GM12878 (cell line): ENCODE results near the gene SRI. TPM values are rescaled to one million over a fixed set of nuclear protein-coding genes. Genes with fewer than 3 reads are reported as not detected.

ENCODE experiments used
- ATAC-seq: fragments of 200-7000 bp; cut with Tn5 transposase; 3 replicates; pipeline ENCODE4 v1.9.1; 2020; ENCODE audit warnings: mild to moderate bottlenecking, moderate library complexity
- BruUV-seq: library from RNA; stranded (reverse); fragments of 400-500 nt; replicated peaks from 2 replicates; lab custom pipeline; 2021; lab: Mats Ljungman, UMichigan
- CTCF ChIA-PET: fragments of 300-600 bp; sonication (Branson Sonifier 250); formaldehyde crosslinking; extraction: SDS; loops from one replicate; lab custom pipeline; 2021; ENCODE audit warnings: inconsistent platforms; lab: Yijun Ruan, JAX
- POLR2A ChIA-PET: fragments of 350-600 bp; formaldehyde crosslinking; extraction: SDS; loops from one replicate; lab custom pipeline; 2021; ENCODE audit warnings: inconsistent platforms; lab: Charles Lee
- RAD21 ChIA-PET: fragments of 300-600 bp; sonication (Branson Sonifier 250); formaldehyde crosslinking; loops from one replicate; lab custom pipeline; 2023; ENCODE audit warnings: antibody characterized with exemption; ENCODE audit not compliant: unreplicated experiment; lab: Charles Lee
- SMC1A ChIA-PET: fragments of 300-600 bp; sonication (Branson Sonifier 250); formaldehyde crosslinking; loops from one replicate; lab custom pipeline; 2023; ENCODE audit not compliant: unreplicated experiment, uncharacterized antibody; lab: Charles Lee
- DNase-seq: peaks from one replicate; pipeline ENCODE4 v3.0.0-alpha.2; 2011; ENCODE audit warnings: low read depth, low spot score
- FAIRE-seq: peaks from 3 replicates; lab custom pipeline; 2011; peaks lifted over from hg19 to GRCh38; lab: Jason Lieb, UNC
- H2AFZ ChIP-seq: 2 replicates; pipeline ENCODE4 v1.6.0; 2011; ENCODE audit warnings: low read depth, low read length, control low read depth; ENCODE audit not compliant: control insufficient read depth
- H3K27ac ChIP-seq: 2 replicates; pipeline ENCODE4 v1.5.1; 2011; ENCODE audit warnings: control low read depth; ENCODE audit not compliant: control insufficient read depth, insufficient read depth
- H3K27me3 ChIP-seq, 2 experiments: replicated peaks in 1 of 2; 2 replicates each; pipeline versions ENCODE4 v1.6.0 to v1.6.1; 2011; ENCODE audit warnings: low read length in 1 of 2; ENCODE audit not compliant: control insufficient read depth in 2 of 2, insufficient read depth in 2 of 2
- H3K36me3 ChIP-seq, 2 experiments: 2 replicates each; pipeline ENCODE4 v1.5.1; 2011; ENCODE audit warnings: low read length in 1 of 2; ENCODE audit not compliant: control insufficient read depth in 2 of 2, insufficient read depth in 2 of 2
- H3K4me1 ChIP-seq: 2 replicates; pipeline ENCODE4 v1.6.1; 2011; ENCODE audit warnings: mild to moderate bottlenecking, low read length, moderate library complexity, mixed read lengths; ENCODE audit not compliant: control insufficient read depth, insufficient read depth
- H3K4me2 ChIP-seq: 2 replicates; pipeline ENCODE4 v1.6.0; 2011; ENCODE audit warnings: control low read depth; ENCODE audit not compliant: control insufficient read depth, insufficient read depth
- H3K4me3 ChIP-seq: fragments of 200-600 bp; sonication (generic); 2 replicates; pipeline ENCODE4 v1.5.1; 2016
- H3K79me2 ChIP-seq: 2 replicates; pipeline ENCODE4 v1.6.0; 2011; ENCODE audit warnings: low read length; ENCODE audit not compliant: control insufficient read depth, insufficient read depth
- H3K9ac ChIP-seq: 2 replicates; pipeline ENCODE4 v1.8.0; 2011; ENCODE audit warnings: low read length, control low read depth, mixed read lengths; ENCODE audit not compliant: control insufficient read depth, insufficient read depth
- H3K9me3 ChIP-seq: replicated peaks from 3 replicates; pipeline ENCODE4 v1.5.1; 2011; ENCODE audit warnings: mild to moderate bottlenecking, low read length; ENCODE audit not compliant: control insufficient read depth, insufficient read depth
- H4K20me1 ChIP-seq: 2 replicates; pipeline ENCODE4 v1.6.0; 2011; ENCODE audit not compliant: control insufficient read depth, insufficient read depth
- CBX5 ChIP-seq: sonication (generic); IDR thresholded peaks from 2 replicates; pipeline ENCODE4 v1.6.1; 2016; ENCODE audit warnings: low read depth, moderate library complexity, mild to moderate bottlenecking, inconsistent platforms
- CEBPZ ChIP-seq: fragments of 150-350 bp; IDR thresholded peaks from 2 replicates; pipeline ENCODE4 v1.6.1; 2016; ENCODE audit warnings: low read depth, low read length
- CHD1 ChIP-seq: IDR thresholded peaks from 2 replicates; pipeline ENCODE4 v1.6.1; 2012; ENCODE audit warnings: low read depth, low read length, improper control_type of control experiment
- FOXK2 ChIP-seq: fragments of 450-650 bp; IDR thresholded peaks from 2 replicates; pipeline ENCODE4 v1.6.1; 2017; ENCODE audit warnings: mild to moderate bottlenecking, moderate library complexity
- MEF2B ChIP-seq: fragments of 450-650 bp; IDR thresholded peaks from 2 replicates; pipeline ENCODE4 v1.6.1; 2018; ENCODE audit warnings: mild to moderate bottlenecking, moderate library complexity; ENCODE audit not compliant: partially characterized antibody, poor library complexity, severe bottlenecking
- NFYB ChIP-seq: IDR thresholded peaks from 2 replicates; pipeline ENCODE4 v1.6.1; 2011; ENCODE audit warnings: low read depth, mild to moderate bottlenecking, low read length, improper control_type of control experiment, moderate library complexity; ENCODE audit not compliant: insufficient read depth
- ZNF622 ChIP-seq: fragments of 450-650 bp; IDR thresholded peaks from 2 replicates; pipeline ENCODE4 v1.6.1; 2017; ENCODE audit warnings: mild to moderate bottlenecking, inconsistent platforms
- WGBS: methylation state at CpG from one replicate; pipeline ENCODE4 v1.1.6; 2016; ENCODE audit warnings: low lambda C conversion rate; ENCODE audit not compliant: insufficient replicate concordance, insufficient coverage; ENCODE audit errors: missing lambda C conversion rate; 5-methylcytosine and 5-hydroxymethylcytosine counted together
- in situ Hi-C: fragments of 300-500 bp; cut with MboI; formaldehyde crosslinking; loops from 9 replicates; pipeline ENCODE4 v1.14.3; 2018; ENCODE audit warnings: mixed read lengths
- intact Hi-C: fragments of 100-400 bp; cut with micrococcal nuclease; formaldehyde crosslinking; loops from one replicate; pipeline ENCODE4 v1.14.2; 2022; ENCODE audit not compliant: unreplicated experiment
- polyA plus RNA-seq, 11 experiments: library from polyadenylated mRNA; depleted of rRNA in 4 of 11; unstranded in 6 of 11; stranded (reverse) in 5 of 11; fragments of >200 nt; fragmentation: Nextera tagmentation in 4 of 11; fragmentation: Illumina TruSeq in 1 of 11; extraction: Ambion mirVana in 4 of 11; extraction: Trizol in 1 of 11; gene quantifications; 1 replicate in 1 of 11; 2 replicates in 10 of 11; pipeline versions ENCODE4 v1.2.1 to v1.2.3, GENCODE V29; 2011 to 2016; ENCODE audit warnings: inconsistent platforms in 2 of 11, missing spikeins in 2 of 11, low read depth in 1 of 11
- total RNA-seq, 4 experiments: library from RNA; depleted of rRNA in 3 of 4; stranded (reverse); fragments of >200 nt in 3 of 4; fragmentation: Illumina TruSeq in 1 of 4; extraction: Trizol in 1 of 4; gene quantifications; 2 replicates each; pipeline versions ENCODE4 v1.2.1 to v1.2.3, GENCODE V29; 2013 to 2021
- TF ChIP-seq, protein P1 (sequence below): IDR thresholded peaks from 2 replicates; pipeline ENCODE4 v1.6.1; 2012; ENCODE audit warnings: mild to moderate bottlenecking, low read depth, low read length
- TF ChIP-seq, protein P2 (sequence below), 3 experiments: IDR thresholded peaks in 2 of 3; conservative IDR thresholded peaks in 1 of 3; 2 replicates each; pipeline ENCODE4 v1.5.1; 2011; ENCODE audit warnings: low read depth in 3 of 3, low read length in 3 of 3, mild to moderate bottlenecking in 3 of 3, control low read depth in 2 of 3, moderate library complexity in 2 of 3, inconsistent platforms in 1 of 3, mixed read lengths in 1 of 3; ENCODE audit not compliant: control insufficient read depth in 2 of 3, insufficient read depth in 1 of 3; ENCODE audit errors: extremely low read depth in 1 of 3

Gene SRI
- total and polyA plus RNA-seq, 10 of the 15 experiments (the other 5 are each of a cell fraction or from before 2014, with no cell fraction given): 94.7 to 588 (median 242) TPM

DNA sequence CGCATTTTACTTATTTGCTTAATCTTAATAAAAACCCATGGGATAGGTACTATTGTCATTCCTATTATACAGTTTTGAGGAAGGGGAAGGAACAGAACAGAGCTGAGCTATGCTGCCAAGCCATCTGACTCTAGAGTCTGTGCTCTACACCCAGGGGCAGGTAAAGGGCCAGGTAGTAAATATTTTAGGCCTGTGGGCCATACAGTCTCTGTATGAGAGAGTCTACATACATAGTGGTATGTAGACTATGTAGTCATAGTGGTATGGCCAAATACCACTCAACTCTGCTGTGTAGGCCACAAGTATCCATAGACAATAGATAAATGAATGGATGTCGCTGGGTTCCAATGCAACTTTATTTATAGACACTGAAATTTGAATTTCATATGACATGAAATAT is 3.4 kb upstream of the SRI start (continued):
- TF ChIP-seq, protein P1, sequence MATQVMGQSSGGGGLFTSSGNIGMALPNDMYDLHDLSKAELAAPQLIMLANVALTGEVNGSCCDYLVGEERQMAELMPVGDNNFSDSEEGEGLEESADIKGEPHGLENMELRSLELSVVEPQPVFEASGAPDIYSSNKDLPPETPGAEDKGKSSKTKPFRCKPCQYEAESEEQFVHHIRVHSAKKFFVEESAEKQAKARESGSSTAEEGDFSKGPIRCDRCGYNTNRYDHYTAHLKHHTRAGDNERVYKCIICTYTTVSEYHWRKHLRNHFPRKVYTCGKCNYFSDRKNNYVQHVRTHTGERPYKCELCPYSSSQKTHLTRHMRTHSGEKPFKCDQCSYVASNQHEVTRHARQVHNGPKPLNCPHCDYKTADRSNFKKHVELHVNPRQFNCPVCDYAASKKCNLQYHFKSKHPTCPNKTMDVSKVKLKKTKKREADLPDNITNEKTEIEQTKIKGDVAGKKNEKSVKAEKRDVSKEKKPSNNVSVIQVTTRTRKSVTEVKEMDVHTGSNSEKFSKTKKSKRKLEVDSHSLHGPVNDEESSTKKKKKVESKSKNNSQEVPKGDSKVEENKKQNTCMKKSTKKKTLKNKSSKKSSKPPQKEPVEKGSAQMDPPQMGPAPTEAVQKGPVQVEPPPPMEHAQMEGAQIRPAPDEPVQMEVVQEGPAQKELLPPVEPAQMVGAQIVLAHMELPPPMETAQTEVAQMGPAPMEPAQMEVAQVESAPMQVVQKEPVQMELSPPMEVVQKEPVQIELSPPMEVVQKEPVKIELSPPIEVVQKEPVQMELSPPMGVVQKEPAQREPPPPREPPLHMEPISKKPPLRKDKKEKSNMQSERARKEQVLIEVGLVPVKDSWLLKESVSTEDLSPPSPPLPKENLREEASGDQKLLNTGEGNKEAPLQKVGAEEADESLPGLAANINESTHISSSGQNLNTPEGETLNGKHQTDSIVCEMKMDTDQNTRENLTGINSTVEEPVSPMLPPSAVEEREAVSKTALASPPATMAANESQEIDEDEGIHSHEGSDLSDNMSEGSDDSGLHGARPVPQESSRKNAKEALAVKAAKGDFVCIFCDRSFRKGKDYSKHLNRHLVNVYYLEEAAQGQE: no peak
- TF ChIP-seq CBX5 (no peak), FOXK2 (no peak), NFYB (no peak), CHD1 (no peak)
- TF ChIP-seq, all 136 proteins: peak for 0

- H2AFZ ChIP-seq: no peak overlapping the region
- H4K20me1 ChIP-seq: no peaks in the 10 kb centered on the region
- H3K36me3 ChIP-seq: peaks cover 6 to 19% of the 10 kb centered on the region in 2 experiments
- under 1% methylated on average over 27 of the region's 27 CpGs for WGBS
- ATAC-seq: peak; percentile 68
- H3K79me2 ChIP-seq: peaks cover 37% of the 10 kb centered on the region
- FAIRE-seq: no peak
- ChIA-PET POLR2A (interaction anchor here (0.9 to 3.4 kb wide), 6 partner anchors 10 to 620 kb away, joined by 3 to 19 read pairs (median 8); no protein-coding TSS in a partner anchor), CTCF (interaction anchor here (0.8 to 3.6 kb wide), 7 partner anchors 13 to 410 kb away, joined by 3 to 15 read pairs (median 6); no protein-coding TSS in a partner anchor), RAD21 (interaction anchor here (0.8 to 6.9 kb wide), 10 partner anchors 14 to 337 kb away, joined by 3 to 52 read pairs (median 4); partner anchors contain the start of gene ADAM22), SMC1A (interaction anchor here (0.6 to 8.4 kb wide), 11 partner anchors 12 to 428 kb away, joined by 3 to 78 read pairs (median 3); no protein-coding TSS in a partner anchor)
- peak; percentile 27 for DNase-seq
- peak overlapping the region; percentile 53 for H3K4me2 ChIP-seq
- H3K9me3 ChIP-seq: no peaks in the 10 kb centered on the region
- intact Hi-C loops (loop anchor here (1.0 to 10.0 kb wide), 5 partner anchors 17 to 1064 kb away; partner anchors contain the start of genes DBF4, DMTF1, SLC25A40 and TMEM243), in situ Hi-C loops (no loop called here)
- peak overlapping the region; percentile 94 for H3K9ac ChIP-seq
- H3K4me1 ChIP-seq: no peaks in the 10 kb centered on the region
- H3K27me3 ChIP-seq: no peaks in the 10 kb centered on the region
- H3K27ac ChIP-seq: peak overlapping the region; percentile 74
- BruUV-seq: TSS peak; percentile 81
- H3K4me3 ChIP-seq: peak overlapping the region; percentile 80
- TF ChIP-seq MEF2B (no peak), ZNF622 (no peak), CEBPZ (no peak)
- TF ChIP-seq, protein P2, sequence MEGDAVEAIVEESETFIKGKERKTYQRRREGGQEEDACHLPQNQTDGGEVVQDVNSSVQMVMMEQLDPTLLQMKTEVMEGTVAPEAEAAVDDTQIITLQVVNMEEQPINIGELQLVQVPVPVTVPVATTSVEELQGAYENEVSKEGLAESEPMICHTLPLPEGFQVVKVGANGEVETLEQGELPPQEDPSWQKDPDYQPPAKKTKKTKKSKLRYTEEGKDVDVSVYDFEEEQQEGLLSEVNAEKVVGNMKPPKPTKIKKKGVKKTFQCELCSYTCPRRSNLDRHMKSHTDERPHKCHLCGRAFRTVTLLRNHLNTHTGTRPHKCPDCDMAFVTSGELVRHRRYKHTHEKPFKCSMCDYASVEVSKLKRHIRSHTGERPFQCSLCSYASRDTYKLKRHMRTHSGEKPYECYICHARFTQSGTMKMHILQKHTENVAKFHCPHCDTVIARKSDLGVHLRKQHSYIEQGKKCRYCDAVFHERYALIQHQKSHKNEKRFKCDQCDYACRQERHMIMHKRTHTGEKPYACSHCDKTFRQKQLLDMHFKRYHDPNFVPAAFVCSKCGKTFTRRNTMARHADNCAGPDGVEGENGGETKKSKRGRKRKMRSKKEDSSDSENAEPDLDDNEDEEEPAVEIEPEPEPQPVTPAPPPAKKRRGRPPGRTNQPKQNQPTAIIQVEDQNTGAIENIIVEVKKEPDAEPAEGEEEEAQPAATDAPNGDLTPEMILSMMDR (IDR thresholded peaks at IDR 0.05 in 2 of 3, conservative IDR thresholded peaks at IDR 0.05 in 1 of 3; ENCODE audit: control insufficient read depth in 2 of 3, extremely low read depth in 1 of 3, insufficient read depth in 1 of 3, low read depth in 3 of 3, low read length in 3 of 3): no peak
These were observed 817 bp downstream of the SRI start for GRCh38 chr7:88218836-88219605.
